Hepatocyte (in vitro differentiated cells): Measurements from ENCODE around the gene KCNQ1.

Source experiments
- EZH2 ChIP-seq: fragments of 200-600 bp; sonication (generic); IDR thresholded peaks from 2 replicates; pipeline ENCODE4 v1.6.1; 2016; ENCODE audit warnings: antibody characterized with exemption, mild to moderate bottlenecking, borderline replicate concordance
- EZH2phosphoT487 ChIP-seq: fragments of 200-600 bp; sonication (generic); IDR thresholded peaks from one replicate; pipeline ENCODE4 v1.6.1; 2018; ENCODE audit warnings: antibody characterized with exemption, mild to moderate bottlenecking, low read depth, moderate library complexity; ENCODE audit not compliant: unreplicated experiment, severe bottlenecking
- TF ChIP-seq, protein P1 (sequence below): fragments of 200-600 bp; sonication (generic); IDR thresholded peaks from 2 replicates; pipeline ENCODE4 v1.5.1; 2016; ENCODE audit warnings: antibody characterized with exemption, mild to moderate bottlenecking; ENCODE audit not compliant: poor library complexity

GRCh38 chr11:2547806-2548205 is 103.0 kb downstream of the KCNQ1 start:
- TF ChIP-seq, protein P1, sequence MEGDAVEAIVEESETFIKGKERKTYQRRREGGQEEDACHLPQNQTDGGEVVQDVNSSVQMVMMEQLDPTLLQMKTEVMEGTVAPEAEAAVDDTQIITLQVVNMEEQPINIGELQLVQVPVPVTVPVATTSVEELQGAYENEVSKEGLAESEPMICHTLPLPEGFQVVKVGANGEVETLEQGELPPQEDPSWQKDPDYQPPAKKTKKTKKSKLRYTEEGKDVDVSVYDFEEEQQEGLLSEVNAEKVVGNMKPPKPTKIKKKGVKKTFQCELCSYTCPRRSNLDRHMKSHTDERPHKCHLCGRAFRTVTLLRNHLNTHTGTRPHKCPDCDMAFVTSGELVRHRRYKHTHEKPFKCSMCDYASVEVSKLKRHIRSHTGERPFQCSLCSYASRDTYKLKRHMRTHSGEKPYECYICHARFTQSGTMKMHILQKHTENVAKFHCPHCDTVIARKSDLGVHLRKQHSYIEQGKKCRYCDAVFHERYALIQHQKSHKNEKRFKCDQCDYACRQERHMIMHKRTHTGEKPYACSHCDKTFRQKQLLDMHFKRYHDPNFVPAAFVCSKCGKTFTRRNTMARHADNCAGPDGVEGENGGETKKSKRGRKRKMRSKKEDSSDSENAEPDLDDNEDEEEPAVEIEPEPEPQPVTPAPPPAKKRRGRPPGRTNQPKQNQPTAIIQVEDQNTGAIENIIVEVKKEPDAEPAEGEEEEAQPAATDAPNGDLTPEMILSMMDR, result no peak
- TF ChIP-seq EZH2phosphoT487 (no peak), EZH2 (no peak)
